Activated T-cell treated with anti-CD3 and anti-CD28 coated beads for 1 hour (primary cell): ENCODE measurements around the gene CROCC.
"Not testable (repeated sequence)": the region's sequence is repeated elsewhere in the genome, so short reads cannot be mapped to it uniquely, and the experiment has no call there.

Experiments
- DNase-seq: peaks from one replicate; pipeline ENCODE4 v3.0.0-alpha.2; 2020; ENCODE audit warnings: low read depth

Gene CROCC

GRCh38 chr1:16916036-16916880 is 5.5 kb upstream of the CROCC start:
- not testable (repeated sequence) for DNase-seq

DNA sequence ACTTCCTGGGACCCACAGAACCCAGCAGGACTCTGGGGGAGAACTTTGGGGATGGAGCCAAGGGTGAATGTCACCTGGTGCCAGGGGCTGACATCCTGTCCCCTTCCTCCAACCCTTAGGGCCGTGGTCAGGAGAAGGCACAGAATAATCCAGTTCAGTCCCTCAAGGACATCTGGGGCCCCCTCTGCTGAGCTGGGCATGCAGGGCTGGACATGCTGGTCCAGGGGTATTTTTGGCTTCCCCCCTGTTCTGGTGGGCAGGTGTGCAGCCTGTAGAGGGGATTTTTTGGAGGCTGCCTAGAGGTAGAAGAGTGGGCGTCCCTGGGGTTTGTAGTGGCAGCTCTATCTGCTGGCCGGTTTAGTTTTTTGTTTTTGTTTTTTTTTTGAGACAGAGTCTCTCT is 3.4 kb upstream of the CROCC start:
- no peak for DNase-seq

GRCh38 chr1:16918936-16919665 is 2.6 kb upstream of the CROCC start:
- DNase-seq, result not testable (repeated sequence)

DNA sequence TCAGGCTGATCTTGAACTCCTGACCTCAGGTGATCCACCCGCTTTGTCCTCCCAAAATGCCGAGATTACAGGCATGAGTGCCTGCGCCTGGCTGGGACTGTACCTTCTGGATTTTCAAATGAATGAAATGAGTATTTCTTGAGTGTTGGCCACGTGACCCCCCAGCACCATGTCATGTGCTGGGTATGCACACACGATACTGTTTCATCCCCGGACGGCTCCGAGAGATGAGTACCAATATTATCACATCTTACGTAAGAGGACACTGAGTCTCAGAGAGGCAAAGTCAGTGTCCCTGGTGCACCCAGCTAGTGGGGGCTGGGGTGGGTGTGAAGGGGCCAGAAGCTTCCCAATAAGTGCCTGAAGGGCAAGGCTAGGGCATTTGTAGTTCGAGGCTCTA is 780 bp upstream of the CROCC start:
- DNase-seq, result no peak

DNA sequence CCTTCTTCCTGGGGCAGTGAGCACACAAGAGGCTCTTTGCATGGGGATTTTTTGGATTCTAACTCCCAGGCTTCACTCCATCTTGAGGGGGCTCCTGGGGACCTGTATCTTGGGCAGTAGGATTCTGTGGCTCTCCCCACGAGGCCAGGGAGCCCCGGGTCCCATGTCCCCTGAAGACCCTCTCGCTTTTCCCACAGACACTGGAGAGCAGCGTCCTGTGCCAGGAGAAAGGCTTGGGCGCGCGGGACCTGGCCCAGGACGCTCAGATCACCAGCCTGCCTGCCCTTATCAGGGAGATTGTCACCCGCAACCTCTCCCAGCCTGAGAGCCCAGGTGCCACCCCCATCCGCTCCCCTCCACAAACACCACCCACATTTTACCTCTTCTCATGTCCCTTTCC is 735 bp downstream of the CROCC start:
- no peak for DNase-seq

GRCh38 chr1:16922885-16923431 is 1.2 kb downstream of the CROCC start:
- no peak for DNase-seq

DNA sequence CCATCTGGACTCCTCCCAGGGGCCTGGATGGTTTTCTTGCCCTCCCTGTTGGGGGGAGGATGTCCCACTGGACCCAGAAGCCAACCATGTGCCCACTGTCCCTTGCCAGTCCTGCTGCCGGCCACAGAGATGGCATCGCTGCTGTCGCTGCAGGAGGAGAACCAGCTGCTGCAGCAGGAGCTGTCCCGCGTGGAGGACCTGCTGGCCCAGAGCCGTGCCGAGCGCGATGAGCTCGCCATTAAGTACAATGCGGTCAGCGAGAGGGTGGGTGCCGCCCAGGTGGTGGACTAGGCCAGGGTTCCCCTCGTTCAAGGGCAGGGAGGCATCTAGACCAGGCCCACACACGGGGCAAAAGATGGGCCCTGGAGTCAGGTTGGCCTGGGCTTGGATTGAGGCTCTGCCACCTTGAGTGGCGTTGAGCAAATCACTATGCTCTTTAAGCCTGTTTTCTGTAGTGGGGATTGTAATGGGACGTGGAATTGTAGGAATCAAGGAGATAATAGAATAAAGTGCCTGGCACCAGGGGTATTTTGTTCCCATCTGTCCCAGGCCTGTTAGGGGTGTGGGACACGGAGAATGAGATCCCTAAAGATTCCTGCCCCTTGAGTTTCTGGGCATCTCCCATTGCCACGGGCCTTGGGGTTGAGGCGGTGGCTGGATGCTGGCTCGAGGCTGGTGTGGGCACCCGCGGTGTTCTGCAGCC is 2.6 kb downstream of the CROCC start:
- DNase-seq, result no peak

DNA sequence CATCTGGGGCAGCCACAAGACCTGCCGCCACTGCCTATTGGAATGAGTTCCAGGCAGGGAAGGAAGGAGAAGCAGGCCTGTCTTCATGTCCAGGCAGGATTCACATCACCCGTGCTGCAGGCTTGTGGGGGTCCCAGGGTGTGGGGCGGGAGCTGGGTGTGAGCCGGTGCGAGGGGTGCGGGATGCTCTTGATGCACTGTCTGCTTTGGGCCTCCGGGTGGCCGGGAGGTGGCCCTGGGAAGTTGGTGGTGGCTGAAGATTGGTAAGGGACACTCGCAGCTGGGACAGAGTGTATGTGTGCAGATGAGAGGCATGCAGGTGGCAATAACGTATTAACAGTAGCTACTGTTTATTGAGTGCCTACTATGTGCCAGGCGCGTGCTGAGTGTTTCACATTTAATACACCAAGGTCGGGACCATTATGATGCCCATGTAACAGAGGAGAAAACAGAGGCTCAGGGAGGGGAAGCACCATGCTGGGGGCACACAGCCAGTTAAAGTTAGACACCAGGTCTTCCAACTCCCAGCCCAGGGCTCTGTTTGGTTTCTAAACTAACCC is 3.3 kb downstream of the CROCC start:
- DNase-seq, result no peak

DNA sequence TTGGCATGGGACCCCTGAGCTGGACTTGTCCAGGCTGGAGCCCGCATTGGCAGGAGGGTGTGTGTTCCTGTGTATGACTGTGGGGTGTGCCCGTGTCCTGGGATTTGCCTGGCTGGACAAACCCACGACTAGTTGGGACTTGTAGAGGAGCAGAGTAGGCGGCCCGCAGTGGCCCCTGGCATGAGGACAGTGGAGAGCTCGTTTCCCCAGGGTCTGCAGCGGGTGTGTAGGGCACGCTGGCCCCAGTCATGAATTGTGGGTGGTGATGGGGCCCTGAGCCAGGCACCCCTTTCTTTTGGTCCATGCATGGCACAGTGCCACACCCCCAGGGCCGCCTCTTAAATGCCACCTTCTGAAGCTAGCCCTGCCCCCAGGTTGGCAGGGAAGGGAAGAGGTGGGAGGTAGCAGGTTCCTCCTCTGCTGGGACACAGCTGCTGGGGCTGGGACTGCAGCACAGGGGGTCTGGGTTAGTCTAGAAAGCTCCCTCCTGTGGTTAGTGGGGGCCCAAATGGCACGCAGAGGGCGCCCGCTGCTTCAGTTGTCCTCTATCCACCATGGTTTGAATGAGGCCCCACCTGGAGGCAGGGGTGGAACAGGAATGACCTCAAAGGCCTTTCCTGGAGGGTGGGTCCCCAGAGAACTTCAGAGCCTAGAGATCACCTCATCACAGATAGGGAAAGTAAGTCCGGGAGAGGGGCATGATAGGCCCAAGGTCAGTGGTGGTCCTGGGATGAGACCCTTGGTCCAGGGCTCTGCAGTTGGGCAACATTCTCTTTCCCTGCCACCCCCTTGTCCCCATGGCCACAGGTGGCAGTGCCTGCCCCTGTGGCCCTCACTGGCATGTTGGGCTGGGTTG is 4.1 kb downstream of the CROCC start:
- no peak for DNase-seq

DNA sequence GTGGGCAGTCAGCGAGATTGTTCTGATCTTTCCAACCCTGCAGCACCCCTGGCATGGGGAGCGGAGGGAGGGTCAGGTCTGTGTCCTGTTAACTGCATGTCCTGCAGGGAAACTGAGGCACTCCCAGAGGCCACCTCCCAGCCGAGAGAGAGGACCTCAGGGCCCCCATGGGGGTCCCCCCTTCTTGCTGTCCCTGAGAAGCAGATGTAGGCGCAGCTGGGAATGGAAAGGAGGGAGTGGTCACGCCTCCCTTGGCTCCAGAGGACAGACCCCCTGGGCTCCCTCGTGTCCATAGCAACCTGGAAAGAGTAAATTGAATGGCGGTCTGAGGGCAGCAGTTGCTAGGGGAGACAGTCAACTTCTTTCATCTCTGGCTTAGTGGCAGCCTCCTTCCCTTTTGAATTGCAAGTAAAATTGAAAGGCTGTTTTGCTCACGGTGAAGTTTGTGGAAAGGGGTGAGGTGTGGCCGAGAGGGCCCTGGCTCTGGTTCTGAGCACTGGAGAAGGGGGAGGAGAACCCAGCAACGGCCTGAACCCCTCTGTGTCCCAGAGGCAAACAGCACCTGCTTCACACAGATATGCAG is 4.9 kb downstream of the CROCC start:
- no peak for DNase-seq

DNA sequence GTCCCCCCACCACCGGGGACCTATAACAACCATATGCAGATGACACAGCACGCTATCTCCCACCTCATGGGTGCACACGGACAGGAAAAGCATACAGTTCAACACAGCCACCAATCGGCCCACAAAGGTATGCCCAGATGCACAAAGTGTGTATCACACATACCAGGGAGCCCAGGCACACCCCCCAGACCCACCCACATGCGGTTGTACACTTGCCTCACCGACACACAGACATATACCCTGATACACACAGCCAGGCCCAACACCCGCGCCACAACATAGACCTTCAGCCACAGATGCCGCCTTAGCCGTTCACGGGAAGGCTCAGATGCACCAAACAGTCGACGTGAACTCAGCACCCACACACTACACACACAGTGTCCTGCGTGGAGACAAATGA is 5.5 kb downstream of the CROCC start:
- DNase-seq, result no peak

DNA sequence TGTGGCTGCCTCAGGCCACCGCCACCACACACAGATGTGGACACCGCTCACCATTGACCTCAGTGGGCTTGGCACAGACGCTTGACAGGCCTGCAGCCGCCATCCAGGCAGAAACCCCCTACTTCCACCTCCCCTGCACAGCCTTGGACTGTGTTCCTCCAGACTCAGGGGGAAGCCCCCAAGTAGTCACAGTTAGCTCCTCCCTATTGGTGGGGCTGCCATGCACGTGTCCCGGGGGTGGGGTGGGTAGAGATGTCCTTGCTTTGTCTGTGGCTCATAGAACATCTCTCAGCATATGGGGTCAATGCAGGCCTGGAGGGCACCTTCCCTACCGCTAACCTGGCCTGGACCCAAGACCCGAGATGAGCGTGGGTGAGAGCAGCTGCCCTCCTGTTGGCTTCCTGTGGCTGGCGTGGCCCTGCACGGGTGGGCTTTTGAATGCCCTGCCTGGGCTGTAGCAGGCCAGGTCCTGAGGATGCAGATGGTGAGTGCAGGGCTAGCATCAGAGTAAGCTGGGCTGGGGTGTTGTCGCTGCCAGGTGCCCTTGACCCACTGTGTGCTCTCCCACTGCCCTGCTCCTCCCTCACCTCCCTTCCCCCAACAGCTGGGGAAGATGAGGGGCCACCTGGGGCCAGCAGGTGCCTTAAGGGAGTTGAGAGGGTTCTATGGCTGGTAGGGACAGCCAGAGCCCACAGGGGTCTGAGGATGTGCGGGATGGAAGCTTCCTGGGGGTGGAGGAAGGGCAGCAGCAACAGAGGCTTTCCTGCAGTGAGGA is 6.2 kb downstream of the CROCC start:
- no peak for DNase-seq

DNA sequence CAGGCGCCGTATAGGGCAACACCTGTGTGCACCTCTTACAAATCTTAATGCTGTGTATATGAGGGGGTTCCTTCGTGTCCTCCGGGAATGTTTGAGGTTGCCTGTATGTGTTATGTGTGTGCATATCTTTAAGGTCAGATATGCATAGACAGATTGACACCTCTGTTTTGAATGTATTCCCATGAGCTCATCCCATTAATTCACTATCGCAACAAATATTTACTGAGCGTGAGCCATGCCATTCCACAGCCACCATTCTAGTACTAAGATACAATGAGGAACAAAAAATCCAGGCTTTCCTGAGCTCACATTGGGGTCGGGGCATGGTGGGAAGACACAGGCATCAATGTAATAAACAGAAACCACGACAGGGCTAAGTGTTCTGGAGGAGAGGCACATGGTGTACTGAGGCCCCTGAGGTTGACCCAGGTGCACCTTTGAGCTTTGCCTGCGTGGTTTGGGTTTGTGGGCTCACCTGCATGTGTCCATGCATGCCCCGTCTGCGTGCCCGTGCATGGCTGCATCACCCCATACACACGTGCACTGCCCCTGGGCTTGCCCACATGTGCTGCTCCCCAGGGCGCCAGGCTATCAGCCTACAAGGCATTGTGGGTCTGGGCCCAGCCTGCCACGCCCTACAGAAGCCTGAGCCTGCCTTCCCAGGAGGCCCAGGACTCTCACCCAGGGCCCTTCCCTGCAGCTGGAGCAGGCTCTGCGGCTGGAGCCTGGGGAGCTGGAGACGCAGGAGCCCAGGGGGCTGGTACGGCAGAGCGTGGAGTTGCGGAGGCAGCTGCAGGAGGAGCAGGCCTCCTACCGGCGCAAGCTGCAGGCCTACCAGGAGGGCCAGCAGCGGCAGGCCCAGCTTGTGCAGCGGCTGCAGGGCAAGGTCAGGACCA is 7.7 kb downstream of the CROCC start:
- DNase-seq, result not testable (repeated sequence)

GRCh38 chr1:16931206-16931934 is 9.6 kb downstream of the CROCC start:
- not testable (repeated sequence) for DNase-seq

DNA sequence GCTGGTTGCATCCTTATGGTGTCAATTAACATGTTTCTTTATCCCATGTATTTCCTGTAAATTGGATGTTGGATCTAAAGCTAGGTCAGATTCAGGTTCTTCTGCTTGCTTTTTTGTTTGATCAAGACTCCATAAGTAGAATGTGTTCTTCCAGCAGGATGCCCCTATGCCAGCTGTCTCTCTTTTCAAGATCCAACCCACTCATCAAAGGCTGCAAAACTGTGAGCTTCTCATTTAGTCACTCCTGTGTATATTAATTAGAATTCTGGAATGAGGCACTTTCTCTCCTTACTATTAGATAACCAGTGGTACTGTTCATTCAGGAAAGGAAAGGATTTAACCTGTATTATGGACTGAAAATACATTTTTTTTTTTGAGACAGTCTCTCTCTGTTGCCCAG is 12.2 kb downstream of the CROCC start:
- DNase-seq, result not testable (repeated sequence)

GRCh38 chr1:16936580-16936979 is 14.8 kb downstream of the CROCC start:
- DNase-seq, result not testable (repeated sequence)

DNA sequence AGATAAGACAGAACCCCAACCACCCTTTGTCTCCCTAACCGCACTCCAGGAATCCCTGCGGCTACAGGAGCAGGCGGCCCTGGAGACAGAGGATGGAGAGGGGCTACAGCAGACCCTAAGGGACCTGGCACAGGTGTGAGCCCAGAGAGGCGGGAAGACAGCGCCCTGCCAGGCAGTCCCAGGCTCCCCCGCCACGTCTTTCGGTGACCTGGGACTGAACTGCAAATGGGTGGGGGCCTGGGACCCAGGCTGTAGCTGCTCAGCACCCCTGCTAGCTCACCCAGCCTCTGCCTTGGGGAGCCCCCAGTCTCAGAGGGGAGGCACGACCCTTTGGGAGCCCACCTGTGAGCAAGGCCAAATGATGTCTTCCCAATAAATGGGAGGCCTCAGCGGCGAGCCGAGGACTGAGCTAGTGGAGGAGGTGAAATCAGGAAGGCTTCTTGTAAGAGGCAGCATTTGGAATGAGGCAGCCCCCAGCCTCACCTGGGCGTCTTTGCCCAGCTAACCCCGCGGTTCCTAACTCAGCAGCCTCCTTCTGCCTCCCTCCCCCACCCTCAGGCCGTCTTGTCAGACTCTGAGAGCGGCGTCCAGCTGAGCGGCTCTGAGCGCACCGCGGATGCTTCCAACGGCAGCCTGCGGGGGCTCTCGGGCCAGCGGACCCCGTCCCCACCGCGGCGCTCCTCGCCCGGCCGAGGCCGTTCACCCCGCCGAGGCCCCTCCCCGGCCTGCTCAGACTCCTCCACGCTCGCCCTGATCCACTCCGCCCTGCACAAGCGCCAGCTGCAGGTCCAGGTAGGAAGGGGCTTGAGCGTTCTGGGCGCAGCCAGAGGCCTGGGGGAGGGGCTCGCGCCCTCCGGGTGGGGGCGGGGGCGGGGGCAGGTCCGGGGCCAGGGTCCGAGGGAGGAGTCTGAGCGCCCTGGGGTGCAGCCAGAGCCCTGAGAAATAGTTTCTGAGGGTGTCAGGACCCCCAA is 16.9 kb downstream of the CROCC start:
- DNase-seq, result no peak
